ENCODE data around the gene TRAPPC10.

TRAPPC10 gene, protein sequence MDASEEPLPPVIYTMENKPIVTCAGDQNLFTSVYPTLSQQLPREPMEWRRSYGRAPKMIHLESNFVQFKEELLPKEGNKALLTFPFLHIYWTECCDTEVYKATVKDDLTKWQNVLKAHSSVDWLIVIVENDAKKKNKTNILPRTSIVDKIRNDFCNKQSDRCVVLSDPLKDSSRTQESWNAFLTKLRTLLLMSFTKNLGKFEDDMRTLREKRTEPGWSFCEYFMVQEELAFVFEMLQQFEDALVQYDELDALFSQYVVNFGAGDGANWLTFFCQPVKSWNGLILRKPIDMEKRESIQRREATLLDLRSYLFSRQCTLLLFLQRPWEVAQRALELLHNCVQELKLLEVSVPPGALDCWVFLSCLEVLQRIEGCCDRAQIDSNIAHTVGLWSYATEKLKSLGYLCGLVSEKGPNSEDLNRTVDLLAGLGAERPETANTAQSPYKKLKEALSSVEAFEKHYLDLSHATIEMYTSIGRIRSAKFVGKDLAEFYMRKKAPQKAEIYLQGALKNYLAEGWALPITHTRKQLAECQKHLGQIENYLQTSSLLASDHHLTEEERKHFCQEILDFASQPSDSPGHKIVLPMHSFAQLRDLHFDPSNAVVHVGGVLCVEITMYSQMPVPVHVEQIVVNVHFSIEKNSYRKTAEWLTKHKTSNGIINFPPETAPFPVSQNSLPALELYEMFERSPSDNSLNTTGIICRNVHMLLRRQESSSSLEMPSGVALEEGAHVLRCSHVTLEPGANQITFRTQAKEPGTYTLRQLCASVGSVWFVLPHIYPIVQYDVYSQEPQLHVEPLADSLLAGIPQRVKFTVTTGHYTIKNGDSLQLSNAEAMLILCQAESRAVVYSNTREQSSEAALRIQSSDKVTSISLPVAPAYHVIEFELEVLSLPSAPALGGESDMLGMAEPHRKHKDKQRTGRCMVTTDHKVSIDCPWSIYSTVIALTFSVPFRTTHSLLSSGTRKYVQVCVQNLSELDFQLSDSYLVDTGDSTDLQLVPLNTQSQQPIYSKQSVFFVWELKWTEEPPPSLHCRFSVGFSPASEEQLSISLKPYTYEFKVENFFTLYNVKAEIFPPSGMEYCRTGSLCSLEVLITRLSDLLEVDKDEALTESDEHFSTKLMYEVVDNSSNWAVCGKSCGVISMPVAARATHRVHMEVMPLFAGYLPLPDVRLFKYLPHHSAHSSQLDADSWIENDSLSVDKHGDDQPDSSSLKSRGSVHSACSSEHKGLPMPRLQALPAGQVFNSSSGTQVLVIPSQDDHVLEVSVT

DNA sequence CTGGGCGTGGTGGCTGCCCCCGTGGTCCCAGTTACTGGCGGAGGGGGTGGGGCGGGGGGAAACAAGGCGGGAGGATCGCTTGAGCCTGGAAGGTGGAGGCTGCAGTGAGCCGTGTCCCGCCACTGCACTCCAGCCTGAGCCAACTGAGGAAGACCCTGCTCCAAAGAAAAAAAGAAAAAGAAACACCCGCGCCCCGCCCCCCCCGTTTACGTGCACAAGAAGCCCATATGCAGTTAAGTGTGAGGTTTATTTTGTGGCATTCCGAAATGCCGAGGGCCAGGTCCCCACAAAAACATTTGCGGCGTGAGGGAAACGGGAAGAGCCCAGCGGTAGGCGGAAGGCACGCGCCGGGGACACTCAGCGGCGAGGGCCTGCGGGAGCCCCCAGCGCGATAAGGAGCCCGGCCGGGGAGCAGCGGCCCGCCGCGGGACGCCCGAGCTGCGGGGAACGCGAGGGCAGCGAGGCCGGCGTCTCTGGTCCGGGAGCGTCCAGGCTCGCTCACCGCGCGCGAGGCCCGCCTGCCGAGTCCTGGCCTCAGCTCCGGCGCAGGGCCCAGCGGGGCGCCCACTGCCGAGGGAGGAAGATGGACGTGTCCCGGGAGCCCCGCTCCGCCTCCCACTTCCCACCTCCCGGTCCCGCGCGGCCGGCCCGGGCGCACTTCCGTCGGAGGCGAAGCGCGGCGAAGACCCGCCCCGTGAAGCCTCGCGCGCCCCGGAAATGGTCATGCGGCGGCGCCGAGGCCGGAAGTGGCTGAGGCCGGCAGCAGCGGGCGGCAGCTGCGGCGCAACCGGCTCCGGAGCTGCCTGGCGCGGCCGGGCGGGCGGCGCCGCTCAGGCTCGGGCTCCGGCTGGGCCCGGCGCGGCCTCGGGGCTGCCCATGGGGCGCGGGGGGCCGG, at the start of gene TRAPPC10:
Gene TRAPPC10, plus strand, starts transcription at position 731 of the 895 bp plus-strand sequence. CDS start 185 bp downstream, outside the sequence.
- peak; percentile 62 for DNase-seq

DNA sequence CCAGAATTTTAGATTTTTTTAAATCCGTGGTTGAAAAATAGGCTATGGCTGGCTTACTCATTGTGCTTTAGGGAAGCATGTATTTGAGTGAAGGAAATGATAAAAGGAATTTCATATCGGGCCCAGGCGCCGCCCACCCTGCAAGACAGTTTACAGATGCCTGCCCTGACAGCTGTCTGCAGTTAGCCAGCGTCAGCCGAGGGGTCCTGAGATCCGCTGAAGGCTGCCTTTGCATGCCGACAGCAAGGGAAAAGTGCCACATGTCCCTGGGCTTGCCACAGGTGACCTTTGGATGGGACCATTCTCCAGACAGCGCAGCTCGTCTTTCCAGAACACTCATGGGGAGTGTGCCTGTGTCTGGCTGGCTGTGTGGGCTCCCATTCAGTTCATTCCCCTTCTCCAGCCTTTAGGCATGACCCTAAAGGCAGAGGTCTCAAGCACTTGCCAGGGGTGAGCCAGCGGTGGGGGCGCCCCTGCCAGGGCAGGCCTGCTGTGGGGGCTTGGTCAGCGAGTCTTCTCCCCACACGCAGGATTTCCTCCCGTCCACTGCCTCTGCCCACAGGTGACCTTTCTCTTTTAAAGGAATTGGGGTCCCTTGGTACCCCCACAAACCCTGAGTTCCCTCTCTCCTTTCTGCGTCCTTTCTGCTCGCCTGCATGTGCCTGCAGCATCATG, 46.1 kb upstream of the TRAPPC10 start:
- DNase-seq: no peak

DNA sequence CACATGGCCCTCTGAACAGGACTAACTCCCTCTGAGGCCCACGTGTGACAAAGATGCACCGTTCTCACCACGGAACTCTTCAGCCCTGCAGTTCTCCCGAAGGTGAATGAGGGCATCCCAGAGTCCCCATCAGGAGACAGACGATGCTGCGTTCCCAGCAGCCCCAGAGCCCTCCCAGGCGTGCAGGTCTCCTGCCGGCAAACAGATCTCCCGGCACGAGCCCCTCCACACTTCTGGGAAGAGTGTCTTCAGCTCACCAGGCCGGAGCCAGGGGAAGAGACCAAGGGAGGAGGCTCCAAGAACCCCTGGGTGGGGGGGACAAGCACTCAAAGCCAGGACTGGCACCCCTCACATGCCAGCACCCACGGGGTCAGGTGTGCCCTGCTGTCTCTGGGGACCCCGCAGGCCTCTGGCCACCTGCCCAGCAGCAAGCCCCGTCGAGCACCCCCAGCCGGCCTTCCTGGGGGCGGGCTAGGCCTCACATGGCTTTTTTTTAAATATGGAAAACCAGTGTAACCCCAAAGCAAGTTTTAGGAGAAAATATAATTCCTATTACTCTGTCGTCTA, 45.1 kb upstream of the TRAPPC10 start:
- no peak for DNase-seq

DNA sequence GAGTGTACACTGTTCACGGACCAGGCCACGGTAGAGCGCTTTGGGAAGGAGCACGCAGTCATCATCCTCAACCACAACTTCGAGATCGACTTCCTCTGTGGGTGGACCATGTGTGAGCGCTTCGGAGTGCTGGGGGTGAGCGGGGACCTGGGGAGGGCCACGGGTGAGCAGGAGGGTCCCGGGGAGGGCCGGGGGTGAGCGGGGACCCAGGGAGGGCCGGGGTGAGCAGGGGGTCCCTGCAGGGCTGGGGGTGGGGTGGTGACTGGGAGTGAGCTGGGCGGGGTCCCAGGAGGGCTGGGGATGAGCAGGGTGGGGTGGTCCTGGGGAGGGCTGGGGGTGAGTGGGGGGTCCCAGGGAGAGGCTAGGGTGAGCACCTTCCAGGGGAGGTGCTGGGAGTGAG, 44.1 kb upstream of the TRAPPC10 start:
- DNase-seq: no peak

DNA sequence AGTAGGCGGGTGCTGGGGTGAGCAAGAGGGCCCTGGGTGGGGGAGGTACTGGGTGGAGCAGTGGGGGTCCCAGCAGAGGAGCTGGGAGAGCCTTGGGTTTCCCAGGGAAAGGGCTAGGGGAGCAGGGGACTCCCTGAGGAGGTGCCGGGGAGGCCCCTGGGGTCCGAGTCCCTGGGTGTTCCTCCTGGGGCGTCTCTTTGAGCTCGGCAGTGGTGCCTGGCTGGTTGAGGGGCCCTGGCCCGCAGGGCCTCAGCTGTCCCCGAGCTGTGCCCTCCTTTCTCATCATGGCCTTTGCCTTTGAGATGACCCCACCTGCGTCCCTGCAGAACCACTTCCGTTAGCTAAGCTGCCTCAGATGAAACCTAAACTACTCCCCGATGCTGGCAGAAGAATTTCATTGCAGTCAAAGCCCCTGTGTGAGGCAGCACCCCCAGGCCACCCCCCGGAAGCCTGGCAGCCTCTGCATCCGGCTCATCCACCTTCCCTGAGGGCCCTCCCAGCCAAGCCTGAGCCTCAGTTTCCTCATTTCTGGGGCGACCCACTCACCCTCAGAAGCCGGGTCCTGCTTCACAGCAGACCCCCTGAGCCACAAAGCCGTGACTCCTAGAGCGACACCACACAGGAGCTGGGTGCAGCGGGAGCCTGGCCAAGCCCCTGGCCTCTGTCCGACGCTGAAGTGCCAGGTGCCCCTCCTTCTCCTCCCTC, 43.5 kb upstream of the TRAPPC10 start:
- DNase-seq: no peak

DNA sequence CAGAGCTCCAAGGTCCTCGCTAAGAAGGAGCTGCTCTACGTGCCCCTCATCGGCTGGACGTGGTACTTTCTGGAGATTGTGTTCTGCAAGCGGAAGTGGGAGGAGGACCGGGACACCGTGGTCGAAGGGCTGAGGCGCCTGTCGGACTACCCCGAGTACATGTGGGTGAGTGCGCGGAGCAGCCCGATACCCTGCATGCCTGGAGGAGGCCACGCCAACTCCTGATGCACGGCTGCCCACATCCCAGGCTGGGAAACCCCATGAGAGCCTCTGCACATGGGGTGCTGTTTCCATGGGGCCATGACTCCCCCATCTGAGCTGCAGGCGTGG, 43.0 kb upstream of the TRAPPC10 start:
- no peak for DNase-seq

DNA sequence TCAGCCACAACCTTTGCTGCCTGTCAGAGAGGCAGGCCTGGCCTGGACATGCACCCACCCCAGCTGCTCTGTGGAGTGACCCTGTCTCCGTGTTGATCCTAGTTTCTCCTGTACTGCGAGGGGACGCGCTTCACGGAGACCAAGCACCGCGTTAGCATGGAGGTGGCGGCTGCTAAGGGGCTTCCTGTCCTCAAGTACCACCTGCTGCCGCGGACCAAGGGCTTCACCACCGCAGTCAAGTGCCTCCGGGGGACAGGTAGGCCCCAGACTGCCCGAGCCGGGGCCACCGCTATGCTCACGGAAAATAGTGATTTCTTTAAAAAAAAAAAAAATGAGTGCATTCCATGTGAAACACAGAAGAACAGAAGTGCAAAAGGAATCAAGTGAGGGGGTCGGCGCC, 41.6 kb upstream of the TRAPPC10 start:
- no peak for DNase-seq

DNA sequence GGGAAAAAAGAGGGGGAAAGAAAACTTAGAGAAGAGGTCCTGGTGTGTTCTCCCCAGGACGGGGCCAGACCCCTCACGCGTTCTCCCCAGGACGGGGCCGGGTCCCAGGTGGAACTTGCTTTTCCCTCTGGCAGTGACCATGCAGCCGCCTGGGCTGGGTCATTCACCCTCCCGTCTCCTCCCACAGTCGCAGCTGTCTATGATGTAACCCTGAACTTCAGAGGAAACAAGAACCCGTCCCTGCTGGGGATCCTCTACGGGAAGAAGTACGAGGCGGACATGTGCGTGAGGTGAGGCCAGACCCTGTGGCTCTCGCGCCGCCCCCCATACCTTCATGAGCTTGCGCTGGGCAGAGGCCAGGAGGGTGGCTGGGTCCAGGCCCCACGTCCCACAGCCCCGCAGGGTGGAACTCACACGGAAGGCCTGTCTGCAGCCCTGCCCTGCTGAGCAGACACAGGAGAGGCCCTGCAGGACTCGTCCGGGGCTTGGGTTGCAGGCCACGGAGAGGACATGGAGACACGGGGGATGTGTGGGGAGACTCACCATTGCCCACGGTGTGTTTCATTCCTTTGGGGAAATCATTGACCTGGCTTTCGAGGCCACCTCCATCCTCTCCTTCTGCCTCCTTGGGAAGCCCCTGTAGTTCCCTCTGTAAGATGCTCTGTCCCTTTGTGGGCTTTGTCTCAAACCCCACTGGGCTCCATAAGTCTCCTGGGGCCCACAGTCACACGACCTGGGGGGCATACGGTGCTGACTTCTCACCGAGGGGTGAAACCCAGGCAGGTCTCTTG, 40.7 kb upstream of the TRAPPC10 start:
- no peak for DNase-seq

DNA sequence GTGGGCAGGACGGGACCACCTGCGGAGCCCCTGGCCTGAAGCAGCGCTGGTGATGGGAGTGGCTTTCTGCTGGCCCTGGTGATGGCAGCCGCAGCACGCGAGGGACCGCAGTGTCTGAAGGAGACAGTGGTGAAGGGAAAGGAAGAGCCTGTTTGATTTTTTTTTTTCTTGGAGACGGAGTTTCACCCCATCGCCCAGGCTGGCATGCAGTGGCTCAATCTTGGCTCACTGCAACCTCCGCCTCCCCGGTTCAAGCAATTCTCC, 40.2 kb upstream of the TRAPPC10 start:
- DNase-seq: no peak

DNA sequence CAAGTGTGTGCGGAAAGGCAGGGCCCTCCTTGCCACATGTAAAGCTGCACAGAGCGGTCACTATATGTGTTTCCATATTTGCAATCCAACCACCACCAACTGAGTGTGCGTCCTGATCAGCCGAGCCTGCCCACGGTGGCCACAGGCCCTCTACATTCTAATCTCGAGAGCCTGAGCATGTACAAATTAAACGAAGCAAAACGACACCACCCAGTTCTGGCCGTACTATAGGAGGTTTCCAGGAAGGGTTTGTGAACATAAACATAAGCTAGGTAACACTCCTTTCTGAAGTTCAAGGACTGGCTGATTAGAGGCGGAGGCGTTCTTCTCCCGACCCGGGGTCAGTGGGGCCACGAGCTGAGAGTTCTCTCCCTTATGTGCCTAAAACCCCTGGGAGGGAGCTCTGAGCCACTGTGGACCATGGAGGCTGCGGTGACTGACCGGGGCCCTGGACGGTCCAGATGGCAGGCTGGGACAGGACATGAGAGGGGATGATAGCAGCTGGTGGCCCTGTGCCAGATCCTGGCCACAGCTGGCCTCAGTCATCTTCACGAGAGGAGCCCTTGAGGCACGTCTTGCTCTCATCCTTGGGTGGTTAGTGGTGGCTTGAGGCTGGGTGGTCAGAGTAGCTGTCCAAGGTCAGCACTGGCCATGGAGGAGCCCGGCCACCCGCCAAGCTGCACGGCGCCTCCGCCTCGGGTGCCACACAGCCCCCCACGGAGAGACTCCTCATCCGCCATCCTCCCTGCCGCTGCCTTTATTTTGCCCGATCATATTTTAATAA, 39.1 kb upstream of the TRAPPC10 start:
- no peak for DNase-seq

DNA sequence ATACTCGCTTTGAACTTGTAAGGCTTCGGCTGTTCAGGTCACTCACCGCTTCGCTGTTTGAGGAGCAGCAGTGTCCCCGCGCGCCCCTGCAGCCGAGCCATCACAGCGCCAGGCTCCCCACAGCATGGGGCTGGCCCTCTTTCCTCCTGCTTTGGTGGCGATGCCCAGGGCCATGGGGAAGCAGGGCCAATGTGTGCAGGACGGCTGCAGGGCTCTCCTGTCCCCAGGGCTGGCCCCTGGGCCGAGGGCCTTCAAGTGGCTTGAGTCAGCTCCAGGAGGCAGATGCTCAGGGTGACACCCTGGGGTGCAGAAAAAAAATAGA, 38.5 kb upstream of the TRAPPC10 start:
- no peak for DNase-seq

DNA sequence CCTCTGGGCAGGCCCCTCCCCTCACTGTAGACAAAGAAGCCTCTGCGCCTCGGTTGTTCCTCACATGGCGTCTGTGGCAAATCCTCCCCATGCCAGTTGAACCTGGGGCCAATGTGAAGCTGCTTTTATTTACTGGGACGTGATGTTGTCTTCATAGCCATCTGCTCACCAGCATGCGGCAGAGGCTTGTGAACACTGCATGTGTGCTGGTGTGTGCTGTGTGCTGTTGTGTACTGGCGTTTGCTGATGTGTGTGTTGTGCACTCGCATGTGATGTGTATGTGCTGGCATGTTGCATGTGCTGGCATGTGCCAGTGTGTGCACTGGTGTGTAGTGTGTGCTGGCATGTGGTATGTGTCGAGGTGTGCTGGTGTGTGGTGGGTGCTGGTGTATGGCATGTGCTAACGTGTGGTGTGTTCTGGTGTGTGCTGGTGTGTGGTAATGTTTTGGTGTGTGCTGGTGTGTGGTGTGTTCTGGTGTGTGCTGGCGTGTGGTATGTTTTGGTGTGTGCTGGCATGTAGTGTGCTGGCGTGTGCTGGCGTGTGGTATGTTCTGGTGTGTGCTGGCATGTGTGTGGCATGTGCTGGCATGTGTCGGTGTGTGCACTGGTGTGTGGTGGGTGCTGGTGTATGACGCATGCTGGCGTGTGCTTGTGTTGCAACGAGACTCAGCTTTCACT, 37.2 kb upstream of the TRAPPC10 start:
- no peak for DNase-seq

DNA sequence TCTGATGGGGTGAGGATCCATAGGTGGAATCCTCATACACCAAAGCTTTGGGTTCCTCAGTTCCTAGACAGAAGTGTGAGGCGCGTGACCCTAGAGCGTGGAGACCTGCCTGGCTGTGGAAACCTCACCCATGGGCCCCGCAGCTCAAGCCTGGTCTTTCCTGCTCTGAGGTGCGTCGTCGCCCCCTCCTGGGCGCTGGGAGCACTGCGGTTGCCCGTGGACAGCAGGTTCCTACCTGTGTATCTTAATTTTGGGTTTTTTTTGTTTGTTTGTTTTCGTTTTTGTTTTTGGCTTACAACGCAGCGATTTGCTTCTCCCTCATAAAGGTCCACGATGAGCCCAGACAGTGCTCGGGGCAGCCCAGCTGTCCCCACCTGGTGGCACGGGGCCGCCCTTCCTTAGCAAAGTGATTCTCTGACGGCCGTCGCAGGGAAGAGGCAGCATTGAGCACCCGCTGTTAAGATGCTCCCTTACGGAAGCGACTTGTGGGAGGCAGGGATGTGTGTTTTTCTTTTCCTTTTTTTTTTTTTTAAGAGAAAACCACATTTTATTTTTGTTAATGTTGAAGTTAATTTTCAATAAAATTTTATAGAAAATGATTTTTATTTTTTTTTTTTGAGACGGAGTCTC, 36.5 kb upstream of the TRAPPC10 start:
- peak; percentile 2 for DNase-seq

DNA sequence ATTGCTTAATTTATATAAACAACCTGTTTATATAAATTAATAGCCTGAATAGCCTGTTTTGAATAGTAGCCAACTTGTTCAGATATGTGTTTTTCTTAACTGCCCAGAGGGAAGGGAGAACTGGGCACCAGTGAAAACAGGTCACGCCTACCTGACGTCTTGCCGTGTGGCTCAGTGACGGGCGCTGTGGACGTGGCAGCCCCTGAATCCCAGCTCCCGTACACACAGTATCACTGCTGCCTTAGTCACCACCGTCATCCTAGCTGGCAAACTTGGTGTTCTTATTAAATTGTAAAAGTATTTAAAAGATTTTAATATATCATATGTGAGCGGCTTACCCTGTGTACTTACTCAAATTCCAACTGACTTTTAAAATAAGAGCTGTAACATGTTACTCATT, 35.4 kb upstream of the TRAPPC10 start:
- DNase-seq: no peak

DNA sequence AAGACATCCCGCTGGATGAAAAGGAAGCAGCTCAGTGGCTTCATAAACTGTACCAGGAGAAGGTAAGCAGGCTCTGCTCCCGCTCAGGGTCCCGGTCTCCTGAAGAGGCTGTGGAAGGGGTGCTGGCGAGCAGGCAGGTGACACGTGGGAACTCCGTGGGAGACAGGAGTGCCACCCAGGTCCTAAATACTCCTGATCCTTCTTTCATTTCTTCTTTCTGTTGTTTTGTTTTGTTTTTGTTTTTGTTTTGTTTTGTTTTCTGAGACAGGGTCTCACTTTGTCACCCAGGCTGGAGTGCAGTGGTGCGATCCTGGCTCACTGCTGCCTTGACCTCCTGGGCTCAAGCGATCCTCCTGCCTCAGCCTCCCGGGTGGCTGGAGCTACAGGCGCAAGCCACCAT, 34.0 kb upstream of the TRAPPC10 start:
- DNase-seq: no peak

DNA sequence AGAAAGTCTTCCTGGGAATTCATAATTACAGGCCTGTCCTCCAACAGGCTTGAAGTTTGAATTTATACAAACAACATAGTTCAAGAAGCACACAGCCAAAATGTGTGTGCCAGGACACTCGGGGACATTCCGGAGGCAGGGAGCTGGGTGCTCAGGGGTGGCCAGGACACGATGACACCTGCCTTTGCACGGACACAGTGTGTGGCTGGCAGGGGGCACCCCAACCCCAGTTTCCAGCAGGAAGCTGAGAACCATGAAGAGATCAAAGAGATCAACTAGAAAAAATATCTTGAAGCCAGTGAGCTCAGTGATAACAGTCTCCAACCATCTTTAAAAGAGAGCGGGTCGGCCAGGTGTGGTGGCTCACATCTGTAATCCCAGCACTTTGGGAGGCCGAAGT, 32.5 kb upstream of the TRAPPC10 start:
- DNase-seq: no peak

DNA sequence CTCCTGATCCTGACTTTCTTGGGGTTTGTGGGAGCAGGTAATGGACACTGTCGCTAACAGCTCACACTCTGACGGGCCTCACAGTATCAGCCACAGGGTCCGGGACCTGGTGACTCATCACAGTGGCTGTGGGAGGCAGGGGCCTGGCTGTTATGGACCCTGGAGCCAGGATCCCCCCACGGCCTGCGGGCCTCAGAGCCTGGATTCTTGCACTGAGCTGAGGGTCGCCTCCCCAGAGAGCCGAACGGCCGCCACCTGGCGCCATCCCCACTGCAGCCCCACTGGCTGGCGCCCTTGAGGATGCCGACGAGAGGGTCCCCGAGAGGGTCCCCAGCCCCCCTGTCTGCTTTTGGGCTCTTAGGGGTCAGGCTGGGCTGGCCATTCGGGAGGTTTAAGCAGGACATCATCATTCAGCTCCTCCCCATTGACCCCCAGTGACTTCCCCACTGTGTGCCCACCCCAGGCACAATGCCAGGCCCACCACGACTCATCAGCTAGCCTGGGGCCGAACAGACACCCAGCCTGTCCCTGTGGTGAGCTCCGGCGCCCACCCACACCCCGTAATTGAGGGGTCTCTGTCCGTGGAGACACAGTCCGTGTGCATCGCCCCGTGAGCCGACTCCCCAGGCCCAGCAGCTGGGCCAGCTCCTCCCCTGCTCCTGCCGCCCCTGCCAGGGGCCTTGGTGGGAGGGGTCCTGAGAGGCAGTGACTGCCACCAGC, 30.8 kb upstream of the TRAPPC10 start:
- no peak for DNase-seq

DNA sequence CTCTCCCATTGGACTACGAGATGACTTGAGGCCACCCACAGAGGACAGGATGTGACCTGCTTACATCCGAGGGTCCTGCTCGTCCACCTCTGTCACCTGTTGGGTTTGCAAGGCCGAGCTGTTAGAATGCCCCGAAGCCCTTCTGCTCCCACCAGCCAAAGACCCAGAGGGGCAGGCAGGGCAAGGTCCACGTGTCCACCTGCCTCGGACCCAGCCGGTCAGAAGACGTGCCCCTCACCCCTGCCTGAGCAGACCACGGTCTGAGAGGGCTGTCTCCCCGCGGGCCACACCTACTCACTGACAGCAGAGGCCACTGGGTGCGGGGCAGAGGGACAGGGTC, 30.3 kb upstream of the TRAPPC10 start:
- DNase-seq: no peak

All from NCI-H446 treated with DMSO at 0.1 percent for 48 hours (cell line).